GM23338 (cell line): ENCODE measurements around the gene SGPP1. TPM values are rescaled to one million over a fixed set of nuclear protein-coding genes. Genes with fewer than 3 reads are reported as not detected.

Experiments
- CREB1 ChIP-seq: fragments of 250-450 bp; sonication (Bioruptor Pico); IDR thresholded peaks from 2 replicates; pipeline ENCODE4 v1.5.0; 2020; ENCODE audit warnings: low read depth, mild to moderate bottlenecking, moderate library complexity
- EZH2 ChIP-seq: fragments of 200-600 bp; sonication (generic); IDR thresholded peaks from one replicate; pipeline ENCODE4 v1.8.0; 2017; ENCODE audit warnings: antibody characterized with exemption, mild to moderate bottlenecking, low read depth; ENCODE audit not compliant: unreplicated experiment
- EZH2phosphoT487 ChIP-seq: fragments of 200-600 bp; sonication (generic); IDR thresholded peaks from one replicate; pipeline ENCODE4 v1.8.1; 2018; ENCODE audit warnings: antibody characterized with exemption; ENCODE audit not compliant: unreplicated experiment
- JUNB ChIP-seq: IDR thresholded peaks from one replicate; pipeline ENCODE4 v1.6.1; 2016; ENCODE audit warnings: antibody characterized with exemption; ENCODE audit not compliant: unreplicated experiment
- POLR2AphosphoS5 ChIP-seq: IDR thresholded peaks from 2 replicates; pipeline ENCODE4 v1.6.1; 2016; ENCODE audit warnings: antibody characterized with exemption, low read depth
- REST ChIP-seq: IDR thresholded peaks from one replicate; pipeline ENCODE4 v1.6.1; 2018; ENCODE audit warnings: antibody characterized with exemption; ENCODE audit not compliant: unreplicated experiment
- STAT1 ChIP-seq: IDR thresholded peaks from one replicate; pipeline ENCODE4 v1.6.1; 2016; ENCODE audit warnings: antibody characterized with exemption; ENCODE audit not compliant: unreplicated experiment
- ZNF331 ChIP-seq: fragments of 250-450 bp; sonication (Bioruptor Pico); IDR thresholded peaks from 2 replicates; pipeline ENCODE4 v1.5.0; 2020; ENCODE audit warnings: low read depth, mild to moderate bottlenecking, moderate library complexity
- ZNF462 ChIP-seq: fragments of 250-450 bp; sonication (Bioruptor Pico); IDR thresholded peaks from 2 replicates; pipeline ENCODE4 v1.5.0; 2020; ENCODE audit warnings: mild to moderate bottlenecking, moderate library complexity
- polyA plus RNA-seq: library from polyadenylated mRNA; unstranded; fragments of >200 nt; fragmentation: Nextera tagmentation; extraction: Ambion mirVana; gene quantifications from 2 replicates; pipeline ENCODE4 v1.2.1, GENCODE V29; 2016
- total RNA-seq: library from RNA; depleted of rRNA; stranded (reverse); fragments of >200 nt; shearing (Covaris generic); gene quantifications from 2 replicates; pipeline ENCODE4 v1.2.3, GENCODE V29; 2014

The SGPP1 gene
- total and polyA plus RNA-seq, 2 experiments from 2014 or later, result 4.2 to 11.1 TPM

GRCh38 chr14:63761351-63762117 lies 33.7 kb upstream of the SGPP1 start (continued):
- TF ChIP-seq ZNF462 (CRISPR knock-in tag) (no peak), ZNF331 (CRISPR knock-in tag) (no peak), REST (no peak), EZH2 (no peak), CREB1 (CRISPR knock-in tag) (no peak), STAT1 (no peak), POLR2AphosphoS5 (no peak), JUNB (no peak), EZH2phosphoT487 (no peak)
